ENCODE results near the gene MEAK7.
"Not testable (repeated sequence)": the region's sequence is repeated elsewhere in the genome, so short reads cannot be mapped to it uniquely, and the experiment has no call there.

Gene MEAK7

GRCh38 chr16:84534815-84535214 lies 30.4 kb upstream of the MEAK7 start:
- DNase-seq (ENCODE audit: low read depth in 3 of 3), result no peak

DNA sequence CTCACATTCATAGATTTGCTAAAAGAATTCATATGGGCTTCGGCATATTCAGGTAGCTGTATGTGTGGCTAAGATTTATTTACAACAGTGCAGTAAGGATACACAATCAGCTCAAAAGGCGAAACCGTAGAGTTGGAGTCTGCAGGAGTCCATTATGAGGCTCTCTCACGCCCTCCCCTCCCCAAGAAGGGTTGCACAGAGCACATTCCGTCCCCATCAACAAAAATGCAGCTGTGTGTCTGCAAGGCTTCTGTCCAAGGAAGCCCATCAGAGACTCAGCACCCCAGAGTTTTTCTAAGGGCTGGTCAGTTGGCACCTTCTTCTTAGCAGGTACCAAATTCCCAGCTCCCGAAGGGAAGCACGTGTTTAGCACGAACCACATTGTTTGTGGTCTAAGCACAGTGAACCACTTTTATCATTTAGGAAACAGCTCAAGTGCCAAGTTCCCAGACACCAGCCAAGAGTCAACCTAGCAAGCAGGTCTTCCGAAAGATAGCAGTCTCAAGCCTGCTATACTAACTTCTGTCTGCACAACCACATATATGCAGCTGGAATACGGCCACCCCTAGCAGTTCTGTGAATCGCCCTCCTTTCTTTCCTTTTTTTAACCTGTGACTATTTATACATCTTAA lies 28.5 kb upstream of the MEAK7 start:
- no peak for DNase-seq (ENCODE audit: low read depth in 3 of 3)

- no peak for DNase-seq (ENCODE audit: low read depth in 3 of 3)
These were observed 27.8 kb upstream of the MEAK7 start for GRCh38 chr16:84532291-84532724.

DNA sequence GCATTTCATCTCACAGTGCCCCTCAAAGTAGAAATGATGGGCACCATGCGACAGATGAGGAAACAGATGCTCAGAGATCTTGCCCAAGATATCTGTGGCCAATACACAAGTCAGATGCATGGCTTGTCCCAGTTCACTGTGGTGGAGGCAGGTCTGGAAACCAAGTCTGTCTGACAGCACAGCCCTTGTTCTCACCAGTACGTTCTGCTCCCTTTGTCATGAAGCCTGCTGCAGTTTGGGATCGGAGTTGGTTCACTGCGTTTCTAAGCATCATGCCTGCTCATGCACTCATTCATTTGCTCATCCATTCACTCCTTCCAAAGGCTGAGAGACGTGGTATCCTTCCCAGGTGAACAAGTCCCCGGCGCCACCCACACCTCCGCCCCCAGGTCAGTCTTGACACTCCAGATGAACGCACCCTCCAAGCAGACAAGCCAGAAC lies 27.2 kb upstream of the MEAK7 start:
- no peak for DNase-seq (ENCODE audit: low read depth in 3 of 3)

GRCh38 chr16:84530590-84530989 lies 26.1 kb upstream of the MEAK7 start:
- DNase-seq (ENCODE audit: low read depth in 3 of 3), result no peak

DNA sequence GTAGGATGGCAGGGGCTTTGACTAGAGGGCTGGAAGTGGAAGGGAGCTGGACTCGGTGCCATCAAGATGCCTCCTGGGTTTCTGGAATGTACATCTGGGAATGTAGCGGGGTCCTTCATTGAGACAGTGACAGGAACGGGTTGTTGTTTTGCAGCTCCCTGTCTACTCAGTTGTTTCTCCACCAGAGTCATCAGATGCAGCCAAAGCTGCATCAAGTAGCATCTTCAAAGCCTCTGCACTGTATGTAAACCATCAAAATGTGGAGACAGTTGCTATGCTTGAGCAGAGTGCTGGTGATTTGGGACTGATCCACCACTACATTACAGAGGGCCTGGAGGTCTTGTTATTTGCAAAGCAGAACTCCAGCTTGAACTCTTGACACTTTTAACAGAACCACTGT lies 25.1 kb upstream of the MEAK7 start:
- DNase-seq (ENCODE audit: low read depth in 3 of 3), result no peak

GRCh38 chr16:84528322-84528721 lies 23.9 kb upstream of the MEAK7 start:
- no peak for DNase-seq (ENCODE audit: low read depth in 3 of 3)

- no peak for DNase-seq (ENCODE audit: low read depth in 3 of 3)
These were observed 23.2 kb upstream of the MEAK7 start for GRCh38 chr16:84527532-84528269.

DNA sequence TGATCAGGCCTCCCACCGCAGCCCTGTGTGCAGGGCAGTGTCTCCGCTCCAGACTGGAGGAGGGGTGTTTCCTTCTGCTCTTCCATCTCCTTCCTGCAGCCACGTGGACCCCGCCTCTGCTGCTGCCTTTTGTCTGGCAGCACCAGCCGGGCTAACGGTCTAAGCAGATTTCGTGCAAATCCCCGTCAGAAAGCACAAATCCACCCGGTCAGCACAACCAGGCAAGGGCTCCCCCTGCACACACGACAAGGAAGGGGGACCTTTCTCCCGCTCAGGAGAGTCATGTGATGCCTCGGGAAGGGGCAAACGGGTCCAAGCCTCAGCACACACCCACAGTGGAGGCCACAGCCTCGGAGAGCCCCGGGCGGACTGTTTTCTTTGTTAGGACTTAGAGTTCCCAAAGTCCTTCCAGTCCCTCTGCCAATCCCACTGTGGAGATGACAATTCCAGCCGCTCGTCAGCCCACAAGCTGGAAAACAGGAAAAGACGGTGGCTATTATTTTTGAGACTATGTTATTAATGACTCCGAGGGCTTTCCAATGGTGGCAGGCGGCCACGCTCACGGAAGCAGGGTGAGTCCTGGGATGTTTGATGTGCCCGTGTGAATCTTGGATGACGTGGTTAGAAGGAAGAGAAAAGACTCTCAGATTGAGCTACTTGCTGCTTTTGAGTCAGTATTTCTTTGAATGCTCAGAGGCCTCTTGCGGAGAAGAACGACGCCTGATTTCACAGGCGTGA lies 22.5 kb upstream of the MEAK7 start:
- DNase-seq (ENCODE audit: low read depth in 3 of 3), result no peak

- not testable (repeated sequence) for DNase-seq (ENCODE audit: low read depth in 3 of 3)
These were observed 20.6 kb upstream of the MEAK7 start for GRCh38 chr16:84524941-84525581.

DNA sequence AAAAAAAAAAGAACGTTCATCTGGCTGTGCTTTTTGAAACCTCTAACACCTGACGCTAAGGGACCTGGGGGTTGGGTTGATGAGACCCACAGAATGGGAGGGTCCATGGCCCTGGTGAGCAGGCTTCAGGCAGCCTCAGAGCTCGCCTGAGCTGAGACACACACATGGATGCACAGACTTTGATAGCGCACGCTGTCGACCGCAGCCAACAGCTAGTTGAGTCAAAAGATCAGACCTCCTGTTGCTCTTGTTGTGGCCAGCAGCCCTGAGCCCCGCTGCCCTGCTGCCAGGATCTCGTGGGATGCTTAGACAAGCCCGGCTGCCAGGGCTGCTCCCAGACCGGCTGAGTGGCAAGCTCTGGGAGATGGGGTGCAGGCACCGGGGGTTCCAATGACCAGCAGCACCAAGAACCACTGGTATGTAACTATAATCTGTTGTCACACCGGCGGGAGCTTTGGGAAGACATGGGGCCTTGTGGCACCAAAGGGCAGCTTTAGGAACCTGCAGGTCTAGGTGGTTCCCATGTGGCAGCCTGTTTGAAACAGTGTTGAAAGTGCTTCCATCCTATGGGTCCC lies 20.0 kb upstream of the MEAK7 start:
- no peak for DNase-seq (ENCODE audit: low read depth in 3 of 3)

DNA sequence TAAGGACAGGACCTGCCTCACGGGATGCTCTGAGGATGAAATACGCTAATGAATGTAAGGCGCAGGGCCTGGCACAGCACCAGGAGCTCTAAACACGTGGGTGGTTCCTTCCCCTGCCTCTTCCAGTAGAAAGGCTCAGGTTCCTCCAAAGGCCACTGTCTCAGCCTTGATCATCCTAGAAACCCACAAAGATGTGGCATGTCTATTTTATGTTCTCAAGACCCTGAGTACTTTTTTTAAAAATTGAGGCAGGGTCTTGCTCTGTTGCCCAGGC lies 17.0 kb upstream of the MEAK7 start:
- no peak for DNase-seq (ENCODE audit: low read depth in 3 of 3)

- no peak for DNase-seq (ENCODE audit: low read depth in 3 of 3)
These were observed 16.5 kb upstream of the MEAK7 start for GRCh38 chr16:84520725-84521496.

DNA sequence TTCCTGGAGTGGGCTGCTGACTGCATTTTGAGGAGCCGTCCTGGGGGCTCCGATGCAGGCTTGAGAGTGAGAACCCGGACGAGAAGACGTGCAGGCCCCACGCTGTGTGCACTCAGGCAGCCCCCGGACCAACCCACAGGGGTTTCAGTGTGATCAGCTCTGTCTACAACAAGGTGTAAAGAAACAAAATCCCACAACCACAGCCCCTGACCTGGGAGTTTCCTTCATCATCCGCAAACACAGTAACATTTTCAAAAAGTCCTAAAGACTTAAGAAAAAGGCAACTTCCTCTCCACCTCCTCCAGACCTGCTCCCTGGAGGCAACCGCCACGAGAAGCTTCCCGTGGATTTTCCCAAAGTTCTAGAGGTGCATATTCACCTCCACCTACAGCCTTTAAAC lies 15.4 kb upstream of the MEAK7 start:
- DNase-seq (ENCODE audit: low read depth in 3 of 3), result no peak

DNA sequence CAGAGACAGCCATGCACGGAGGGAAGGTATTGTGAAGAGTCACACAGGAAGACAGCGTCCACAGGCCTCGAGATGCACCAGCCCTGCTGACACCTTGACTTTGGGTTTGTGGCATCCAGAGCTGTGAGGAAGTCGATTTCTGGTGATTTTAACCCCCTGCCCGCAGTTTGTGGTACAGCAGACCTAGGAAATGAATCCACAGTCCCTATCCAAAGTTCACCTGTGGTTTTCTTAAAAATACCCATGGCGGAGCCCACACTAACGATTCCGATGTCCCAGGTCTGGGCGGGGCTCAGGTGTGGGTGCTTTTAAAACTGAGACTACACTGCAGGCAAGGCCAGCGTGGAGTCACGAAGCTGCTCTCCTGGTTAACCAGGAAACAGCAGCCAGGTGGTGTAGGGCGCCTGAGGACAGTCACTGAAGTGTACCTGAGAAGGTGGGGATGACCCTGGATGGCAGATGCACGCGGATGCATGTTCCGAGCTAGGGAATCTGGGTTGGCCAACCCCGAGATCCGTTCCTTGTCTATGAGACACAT lies 14.4 kb upstream of the MEAK7 start:
- peak in 2 of 3 donors; percentile 44 to 45 for DNase-seq (ENCODE audit: low read depth in 3 of 3)

GRCh38 chr16:84518220-84518619 lies 13.8 kb upstream of the MEAK7 start:
- not testable (repeated sequence) for DNase-seq (ENCODE audit: low read depth in 3 of 3)

GRCh38 chr16:84517366-84517765 lies 12.9 kb upstream of the MEAK7 start:
- no peak for DNase-seq (ENCODE audit: low read depth in 3 of 3)

DNA sequence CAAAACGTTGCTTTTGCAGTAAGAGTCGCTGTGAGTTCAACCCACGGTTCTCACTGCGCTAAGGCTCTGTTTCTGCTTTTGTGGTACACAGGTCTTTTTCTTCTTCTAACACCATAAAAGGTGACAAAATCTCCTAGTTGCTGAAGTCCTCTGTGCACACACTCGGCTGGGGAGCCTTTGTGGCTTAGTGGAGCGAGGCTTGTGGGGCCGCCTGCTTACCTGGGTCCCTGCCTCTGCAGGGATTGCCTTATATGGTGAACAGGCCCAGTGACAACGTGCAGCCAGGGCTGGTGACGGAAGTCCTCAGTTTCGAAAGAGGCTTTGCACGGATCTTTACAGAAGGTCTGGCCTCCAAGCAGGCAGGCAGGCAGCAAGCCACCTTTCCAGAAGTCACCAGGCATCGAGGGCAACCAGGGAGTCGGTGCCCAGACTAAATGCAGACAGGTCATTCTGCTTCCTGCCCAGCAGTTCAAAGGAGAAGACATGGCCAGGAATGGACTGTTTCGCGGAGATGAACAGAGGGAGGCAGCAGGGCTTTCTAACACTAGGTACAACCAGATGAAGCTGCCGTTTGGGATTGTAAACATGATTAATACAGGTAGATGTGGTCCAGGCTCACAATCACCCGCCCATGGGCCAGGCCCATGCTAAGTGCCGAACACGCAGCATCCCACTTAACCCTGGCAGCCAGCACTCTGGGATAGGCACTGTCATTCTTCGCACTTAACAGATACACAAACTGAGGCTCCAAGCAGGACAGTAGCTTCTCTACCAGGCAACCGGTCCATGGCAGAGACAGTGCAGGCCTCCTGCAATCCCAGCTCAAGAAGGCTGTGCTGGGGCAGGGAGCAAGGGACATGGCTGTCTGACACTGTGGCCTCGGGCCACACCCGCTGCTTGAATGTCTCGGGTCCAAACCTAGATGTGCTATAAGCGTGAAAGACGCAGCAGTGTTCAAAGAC lies 10.7 kb upstream of the MEAK7 start:
- DNase-seq (ENCODE audit: low read depth in 3 of 3), result peak; percentile 57 to 84 (median 75)

DNA sequence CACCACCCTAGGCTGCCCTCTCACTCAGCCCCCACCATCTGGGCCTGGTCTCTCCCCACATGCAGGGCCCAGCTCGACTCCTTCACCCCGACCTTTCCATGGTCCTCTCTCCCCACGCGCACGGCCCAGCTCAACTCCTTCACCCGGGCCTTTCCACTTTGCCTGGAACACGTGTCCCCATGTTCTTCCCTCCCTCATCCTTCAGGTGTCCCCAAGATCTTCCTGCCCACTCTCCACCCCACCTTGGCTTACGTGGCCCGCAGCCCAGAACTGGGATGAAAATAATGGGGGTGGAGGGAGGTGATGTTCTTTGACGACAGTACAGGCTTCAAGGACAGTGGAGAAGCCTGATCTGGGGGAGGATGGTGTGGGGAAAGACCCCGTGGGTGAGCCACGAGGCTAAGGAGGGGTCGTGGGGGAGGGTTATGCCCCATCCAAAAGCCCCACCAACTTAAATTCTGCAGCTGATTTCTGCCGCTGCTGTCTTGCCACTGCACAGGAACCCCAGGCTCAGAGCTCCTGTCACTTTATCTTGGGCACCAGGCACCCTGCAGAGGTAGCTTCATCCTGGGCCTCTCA lies 9.9 kb upstream of the MEAK7 start:
- DNase-seq (ENCODE audit: low read depth in 3 of 3), result no peak

DNA sequence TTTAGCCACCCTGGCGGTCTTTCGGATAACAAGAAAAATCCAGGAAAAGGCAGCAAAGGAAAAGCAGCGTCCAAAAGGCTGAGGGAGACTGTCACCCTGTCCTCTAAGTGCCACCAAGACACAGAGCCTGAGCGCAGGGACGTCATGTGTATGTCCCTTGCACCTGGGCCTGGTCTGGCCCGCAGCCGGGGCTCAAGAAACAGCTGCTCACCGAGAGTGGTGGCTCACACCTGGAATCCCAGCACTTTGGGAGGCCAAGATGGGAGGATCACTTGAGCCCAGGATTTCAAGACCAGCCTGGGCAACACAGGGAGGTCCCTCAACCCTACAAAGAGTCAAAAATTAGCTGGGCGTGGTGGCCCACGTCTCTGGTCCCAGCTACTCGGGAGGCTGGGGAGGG lies 9.2 kb upstream of the MEAK7 start:
- DNase-seq (ENCODE audit: low read depth in 3 of 3), result no peak

Data from stimulated activated CD4-positive, alpha-beta T cell treated with anti-CD3 and anti-CD28 coated beads, TNF-alpha, amount 100 ng/mL, for 48 hours (primary cell).